HCT116 (cell line): ENCODE data around the gene TCOF1. TPM values are rescaled to one million over a fixed set of nuclear protein-coding genes. Genes with fewer than 3 reads are reported as not detected.

Experiments
- ATAC-seq: fragments of 200-7000 bp; cut with Tn5 transposase; 2 replicates; pipeline ENCODE4 v1.9.1; 2020; ENCODE audit warnings: mild to moderate bottlenecking, moderate library complexity
- BruUV-seq: library from RNA; stranded (reverse); fragments of 400-500 nt; replicated peaks from 2 replicates; lab custom pipeline; 2021; lab: Mats Ljungman, UMichigan
- CTCF ChIA-PET: fragments of 300-600 bp; sonication (Branson Sonifier 250); formaldehyde crosslinking; loops from one replicate; lab custom pipeline; 2021; ENCODE audit warnings: antibody characterized with exemption; lab: Charles Lee
- POLR2A ChIA-PET: fragments of 300-600, 350-600 bp; sonication (Branson Sonifier 250); formaldehyde crosslinking; loops from one replicate; lab custom pipeline; 2021; ENCODE audit warnings: antibody characterized with exemption; lab: Charles Lee
- RAD21 ChIA-PET, 2 experiments: fragments of 300-600 bp; sonication (Branson Sonifier 250); formaldehyde crosslinking; loops; one replicate each; lab custom pipeline; 2023; ENCODE audit warnings: low total read pairs in 2 of 2; ENCODE audit not compliant: uncharacterized antibody in 2 of 2, unreplicated experiment in 2 of 2, low non-redundant PET in 1 of 2; lab: Charles Lee
- DNase-seq: peaks from one replicate; pipeline ENCODE4 v3.0.0-alpha.2; 2010; ENCODE audit warnings: low read depth, low spot score
- H2AFZ ChIP-seq: fragments of 200-600 bp; shearing (Covaris generic), sonication (generic); 2 replicates; pipeline ENCODE4 v1.6.1; 2017; ENCODE audit warnings: low read depth, mixed run types, mixed read lengths, antibody characterized with exemption, low read length; ENCODE audit not compliant: poor library complexity, severe bottlenecking
- H3K27ac ChIP-seq: 2 replicates; pipeline ENCODE4 v1.5.1; 2012; ENCODE audit warnings: low read depth, low read length
- H3K27me3 ChIP-seq: fragments of 200-600 bp; sonication (generic); 2 replicates; pipeline ENCODE4 v1.6.1; 2016; ENCODE audit warnings: mixed run types, low read length, mixed read lengths; ENCODE audit not compliant: insufficient read depth
- H3K36me3 ChIP-seq, 2 experiments: fragments of 200-500 bp in 1 of 2; fragments of 200-600 bp in 1 of 2; sonication (Bioruptor generic) in 1 of 2; sonication (generic) in 1 of 2; 2 replicates each; pipeline versions ENCODE4 v1.5.1 to v1.6.1; 2014 to 2016; ENCODE audit warnings: low read length in 2 of 2, inconsistent platforms in 1 of 2, mixed read lengths in 1 of 2, mixed run types in 1 of 2; ENCODE audit not compliant: insufficient read depth in 2 of 2, control insufficient read depth in 1 of 2
- H3K4me1 ChIP-seq, 2 experiments: fragments of 200-600 bp in 1 of 2; sonication (generic) in 1 of 2; 2 replicates each; pipeline versions ENCODE4 v1.5.1 to v1.6.1; 2012 to 2017; ENCODE audit warnings: low read length in 2 of 2, inconsistent platforms in 1 of 2, mild to moderate bottlenecking in 1 of 2, mixed read lengths in 1 of 2, mixed run types in 1 of 2, moderate library complexity in 1 of 2; ENCODE audit not compliant: insufficient read depth in 2 of 2, control insufficient read depth in 1 of 2
- H3K4me2 ChIP-seq: fragments of 200-600 bp; sonication (generic); 2 replicates; pipeline ENCODE4 v1.6.1; 2017; ENCODE audit warnings: mixed run types, low read length, mixed read lengths
- H3K4me3 ChIP-seq, 2 experiments: fragments of 200-600 bp in 1 of 2; sonication (generic) in 1 of 2; replicated peaks in 1 of 2; 2 replicates each; pipeline ENCODE4 v1.5.1; 2011 to 2016; ENCODE audit warnings: low read length in 2 of 2, control low read depth in 1 of 2, low read depth in 1 of 2, mild to moderate bottlenecking in 1 of 2, mixed read lengths in 1 of 2, mixed run types in 1 of 2
- H3K79me2 ChIP-seq: fragments of 200-600 bp; sonication (generic); 2 replicates; pipeline ENCODE4 v1.6.1; 2017; ENCODE audit warnings: mild to moderate bottlenecking, mixed run types, low read length, moderate library complexity, mixed read lengths; ENCODE audit not compliant: insufficient read depth
- H3K9ac ChIP-seq: fragments of 200-600 bp; sonication (generic); 2 replicates; pipeline ENCODE4 v1.6.1; 2016; ENCODE audit warnings: low read length, mixed read lengths
- H3K9me2 ChIP-seq: fragments of 200-600 bp; sonication (generic), shearing (Covaris generic); 2 replicates; pipeline ENCODE4 v1.6.1; 2017; ENCODE audit warnings: mixed run types, mild to moderate bottlenecking, moderate library complexity; ENCODE audit not compliant: insufficient read depth
- H3K9me3 ChIP-seq, 2 experiments: fragments of 200-500 bp in 1 of 2; fragments of 200-600 bp in 1 of 2; sonication (Bioruptor generic) in 1 of 2; sonication (generic) in 1 of 2; 2 replicates each; pipeline ENCODE4 v1.6.1; 2014 to 2017; ENCODE audit warnings: low read length in 2 of 2, mixed read lengths in 2 of 2, inconsistent platforms in 1 of 2, low read depth in 1 of 2, mild to moderate bottlenecking in 1 of 2, mixed run types in 1 of 2, moderate library complexity in 1 of 2; ENCODE audit not compliant: control insufficient read depth in 1 of 2, insufficient read depth in 1 of 2
- H4K20me1 ChIP-seq: fragments of 200-600 bp; sonication (generic), shearing (Covaris generic); 2 replicates; pipeline ENCODE4 v1.6.1; 2017; ENCODE audit warnings: mixed run types, mild to moderate bottlenecking, moderate library complexity; ENCODE audit not compliant: insufficient read depth
- ATF3 ChIP-seq: IDR thresholded peaks from 2 replicates; pipeline ENCODE4 v1.6.1; 2012
- JUND ChIP-seq: IDR thresholded peaks from 2 replicates; pipeline ENCODE4 v1.6.1; 2012
- ZFX ChIP-seq: fragments of 450-650 bp; IDR thresholded peaks from 2 replicates; pipeline ENCODE4 v1.6.1; 2017
- ZNF274 ChIP-seq: fragments of 200-500 bp; sonication (Bioruptor generic); IDR thresholded peaks from 2 replicates; pipeline ENCODE4 v1.6.1; 2014; ENCODE audit warnings: mild to moderate bottlenecking, low read depth, low read length, inconsistent platforms
- intact Hi-C: fragments of 100-400 bp; cut with micrococcal nuclease; formaldehyde crosslinking; loops from 2 replicates; pipeline ENCODE4 v1.10.0; 2022
- total RNA-seq: library from RNA; stranded (reverse); gene quantifications from one replicate; pipeline ENCODE4 v1.2.1, GENCODE V29; 2021; ENCODE audit not compliant: unreplicated experiment
- TF ChIP-seq, protein P1 (sequence below): IDR thresholded peaks from 2 replicates; pipeline ENCODE4 v1.6.1; 2012
- TF ChIP-seq, protein P2 (sequence below), 3 experiments: fragments of 200-600 bp in 1 of 3; sonication (generic) in 1 of 3; IDR thresholded peaks in 2 of 3; conservative IDR thresholded peaks in 1 of 3; 2 replicates each; pipeline ENCODE4 v1.5.1; 2012 to 2017; ENCODE audit warnings: low read depth in 2 of 3, low read length in 2 of 3, antibody characterized with exemption in 1 of 3, borderline replicate concordance in 1 of 3, control low read depth in 1 of 3, mild to moderate bottlenecking in 1 of 3, mixed read lengths in 1 of 3, mixed run types in 1 of 3, moderate library complexity in 1 of 3; ENCODE audit not compliant: insufficient read depth in 1 of 3

Gene TCOF1
- total RNA-seq, 1 experiment from 2014 or later, result 94.7 TPM

DNA sequence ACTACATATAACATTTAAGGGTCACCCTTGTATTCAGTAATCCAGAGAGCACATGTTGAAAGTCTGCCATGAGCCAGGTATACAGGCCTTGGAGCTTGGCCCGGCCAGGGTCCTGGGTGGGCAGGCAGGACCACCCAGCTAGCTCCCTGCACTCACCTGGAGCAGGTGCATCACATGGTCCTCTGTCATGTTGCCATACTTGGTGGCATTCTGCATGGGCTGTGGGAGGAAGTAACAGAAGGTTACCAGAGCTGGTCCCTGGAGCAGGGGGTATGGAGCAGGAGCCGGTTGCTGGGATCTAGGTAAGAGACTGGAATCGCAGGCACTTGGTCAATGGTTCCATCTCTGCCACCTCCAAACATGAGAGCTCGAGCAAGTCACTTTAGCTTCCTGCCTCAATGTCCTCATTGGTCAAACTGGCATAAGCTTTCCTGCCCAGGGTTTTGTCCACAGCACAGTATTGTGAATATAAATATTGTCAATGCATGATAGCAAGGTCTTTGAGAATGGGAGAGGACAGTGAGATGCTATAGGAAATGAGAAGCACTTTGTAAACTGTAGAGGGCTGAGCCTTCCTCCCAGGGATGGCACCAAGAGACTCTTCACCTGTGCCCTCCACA is 48.7 kb downstream of the TCOF1 start:
- no peak overlapping the region for H3K4me2 ChIP-seq
- DNase-seq (no peak), ATAC-seq (no peak)
- no peaks in the 10 kb centered on the region for H3K9me3 ChIP-seq
- RAD21 ChIA-PET, result no interaction called here
- intact Hi-C loops, result no loop called here
- no peak overlapping the region for H3K9ac ChIP-seq
- no peak overlapping the region for H3K4me3 ChIP-seq
- no TSS peak for BruUV-seq
- H3K79me2 ChIP-seq, result no peaks in the 10 kb centered on the region
- TF ChIP-seq ZNF274, result no peak
- peaks cover 10 to 26% of the 10 kb centered on the region in 2 experiments; a peak in 3 of 4 replicates for H3K4me1 ChIP-seq
- H4K20me1 ChIP-seq, result no peaks in the 10 kb centered on the region
- H3K27ac ChIP-seq, result no peak overlapping the region
- H3K27me3 ChIP-seq, result no peaks in the 10 kb centered on the region
- H2AFZ ChIP-seq, result no peak overlapping the region
- no peaks in the 10 kb centered on the region for H3K9me2 ChIP-seq
- H3K36me3 ChIP-seq, result peaks cover 0 to 7% of the 10 kb centered on the region in 2 experiments; a peak in 1 of 4 replicates
- POLR2A ChIA-PET, result no interaction called here
- CTCF ChIA-PET, result interaction anchor here (0.8 kb wide), 1 partner anchor 30 kb away, joined by 3 read pairs; no protein-coding TSS in a partner anchor

- H3K27ac ChIP-seq, result no peak overlapping the region
- H3K79me2 ChIP-seq, result no peaks in the 10 kb centered on the region
- no peak for DNase-seq
- POLR2A ChIA-PET, result no interaction called here
- H3K4me3 ChIP-seq, result no peak overlapping the region
- no peak overlapping the region for H3K9ac ChIP-seq
- H3K27me3 ChIP-seq, result no peaks in the 10 kb centered on the region
- no peak overlapping the region for H2AFZ ChIP-seq
- CTCF ChIA-PET, result no interaction called here
- H3K4me2 ChIP-seq, result no peak overlapping the region
- intact Hi-C loops, result no loop called here
- H3K9me3 ChIP-seq, result no peaks in the 10 kb centered on the region
- no peaks in the 10 kb centered on the region for H3K9me2 ChIP-seq
- peaks cover 0 to 7% of the 10 kb centered on the region in 2 experiments; a peak in 1 of 4 replicates for H3K36me3 ChIP-seq
- RAD21 ChIA-PET, result no interaction called here
- no peaks in the 10 kb centered on the region for H4K20me1 ChIP-seq
- BruUV-seq, result no TSS peak
- TF ChIP-seq, protein P1, sequence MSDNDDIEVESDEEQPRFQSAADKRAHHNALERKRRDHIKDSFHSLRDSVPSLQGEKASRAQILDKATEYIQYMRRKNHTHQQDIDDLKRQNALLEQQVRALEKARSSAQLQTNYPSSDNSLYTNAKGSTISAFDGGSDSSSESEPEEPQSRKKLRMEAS, result no peak
- TF ChIP-seq ZFX, result no peak
- TF ChIP-seq, protein P2, sequence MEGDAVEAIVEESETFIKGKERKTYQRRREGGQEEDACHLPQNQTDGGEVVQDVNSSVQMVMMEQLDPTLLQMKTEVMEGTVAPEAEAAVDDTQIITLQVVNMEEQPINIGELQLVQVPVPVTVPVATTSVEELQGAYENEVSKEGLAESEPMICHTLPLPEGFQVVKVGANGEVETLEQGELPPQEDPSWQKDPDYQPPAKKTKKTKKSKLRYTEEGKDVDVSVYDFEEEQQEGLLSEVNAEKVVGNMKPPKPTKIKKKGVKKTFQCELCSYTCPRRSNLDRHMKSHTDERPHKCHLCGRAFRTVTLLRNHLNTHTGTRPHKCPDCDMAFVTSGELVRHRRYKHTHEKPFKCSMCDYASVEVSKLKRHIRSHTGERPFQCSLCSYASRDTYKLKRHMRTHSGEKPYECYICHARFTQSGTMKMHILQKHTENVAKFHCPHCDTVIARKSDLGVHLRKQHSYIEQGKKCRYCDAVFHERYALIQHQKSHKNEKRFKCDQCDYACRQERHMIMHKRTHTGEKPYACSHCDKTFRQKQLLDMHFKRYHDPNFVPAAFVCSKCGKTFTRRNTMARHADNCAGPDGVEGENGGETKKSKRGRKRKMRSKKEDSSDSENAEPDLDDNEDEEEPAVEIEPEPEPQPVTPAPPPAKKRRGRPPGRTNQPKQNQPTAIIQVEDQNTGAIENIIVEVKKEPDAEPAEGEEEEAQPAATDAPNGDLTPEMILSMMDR (IDR thresholded peaks at IDR 0.05 in 2 of 3, conservative IDR thresholded peaks at IDR 0.05 in 1 of 3; ENCODE audit: borderline replicate concordance in 1 of 3, insufficient read depth in 1 of 3, low read depth in 2 of 3, low read length in 2 of 3), result no peak
- no peak for TF ChIP-seq ATF3
- no peak for TF ChIP-seq JUND
- TF ChIP-seq, all 23 proteins: peak for 0
- H3K4me1 ChIP-seq, result peaks cover 10 to 26% of the 10 kb centered on the region in 2 experiments; a peak in 3 of 4 replicates
- ATAC-seq, result no peak
Observed at GRCh38 chr5:150406723-150407095, 49.2 kb downstream of the TCOF1 start.
